Measurements from ENCODE around the gene XPO6.
"Not testable (repeated sequence)": the region's sequence is repeated elsewhere in the genome, so short reads cannot be mapped to it uniquely, and the experiment has no call there.

Gene XPO6

DNA sequence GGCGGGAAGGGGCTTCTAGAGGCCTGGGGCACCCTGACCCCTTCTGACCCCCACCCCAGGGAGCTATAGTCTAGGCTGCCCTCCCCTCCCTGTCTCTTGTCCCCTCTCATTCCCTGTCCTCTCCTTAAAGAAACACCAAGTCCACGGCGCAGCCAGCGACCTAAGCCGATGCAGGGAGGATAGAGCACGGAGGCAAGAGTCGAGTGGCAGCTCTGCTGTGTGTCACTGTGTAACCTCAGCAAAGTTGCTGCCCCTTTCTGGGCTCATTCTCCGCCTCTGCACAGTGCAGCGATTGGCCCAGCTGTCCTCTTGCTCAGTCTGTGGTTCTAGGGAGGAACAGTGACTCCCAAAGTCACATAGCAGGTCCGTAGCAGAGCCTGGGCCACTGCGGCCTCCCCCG is 44.1 kb upstream of the XPO6 start:
- Histone ChIP-seq H3K36me3 (ENCODE audit: control insufficient read depth in 4 of 4, insufficient read depth in 4 of 4, low read length in 3 of 4) (no peaks in the 10 kb centered on the region), H3K9me3 (ENCODE audit: control extremely low read depth in 1 of 5, control insufficient read depth in 4 of 5, insufficient read depth in 2 of 5, low read depth in 1 of 5, low read length in 4 of 5) (peaks cover 0 to 4% (median 0%) of the 10 kb centered on the region in 5 experiments), H3K4me1 (ENCODE audit: control extremely low read depth in 1 of 4, control insufficient read depth in 4 of 4, insufficient read depth in 4 of 4, low read length in 3 of 4) (no peaks in the 10 kb centered on the region), H3K27me3 (replicated peaks in 2 of 5; ENCODE audit: control insufficient read depth in 4 of 5, insufficient read depth in 5 of 5, low read length in 4 of 5) (peaks cover 0 to 19% (median 3%) of the 10 kb centered on the region in 5 experiments), H3K27ac (ENCODE audit: insufficient read depth in 1 of 2, low read depth in 1 of 2, low read length in 2 of 2, poor library complexity in 1 of 2, severe bottlenecking in 2 of 2) (no peak overlapping the region), H3K4me3 (ENCODE audit: control insufficient read depth in 1 of 7, extremely low read depth in 1 of 7, insufficient read depth in 4 of 7, low read depth in 2 of 7, low read length in 6 of 7) (no peak overlapping the region)
- ChIA-PET CTCF (interaction anchor here (1.0 kb wide), 1 partner anchor 12 kb away, joined by 3 read pairs; no protein-coding TSS in a partner anchor), POLR2A (no interaction called here)
- DNase-seq = no peak
- 96% methylated on average over 12 of the region's 12 CpGs for WGBS (ENCODE audit: insufficient coverage)

GRCh38 chr16:28254158-28254557 is 42.4 kb upstream of the XPO6 start:
- CTCF ChIA-PET = interaction anchor here (1.4 kb wide), 1 partner anchor 38 kb away, joined by 3 read pairs; no protein-coding TSS in a partner anchor
- Histone ChIP-seq H3K4me1 (ENCODE audit: control extremely low read depth in 1 of 4, control insufficient read depth in 4 of 4, insufficient read depth in 4 of 4, low read length in 3 of 4) (no peaks in the 10 kb centered on the region), H3K27me3 (replicated peaks in 2 of 5; ENCODE audit: control insufficient read depth in 4 of 5, insufficient read depth in 5 of 5, low read length in 4 of 5) (peaks cover 0 to 13% (median 0%) of the 10 kb centered on the region in 5 experiments), H3K4me3 (ENCODE audit: control insufficient read depth in 1 of 7, extremely low read depth in 1 of 7, insufficient read depth in 4 of 7, low read depth in 2 of 7, low read length in 6 of 7) (no peak overlapping the region), H3K36me3 (ENCODE audit: control insufficient read depth in 4 of 4, insufficient read depth in 4 of 4, low read length in 3 of 4) (no peaks in the 10 kb centered on the region), H3K9me3 (ENCODE audit: control extremely low read depth in 1 of 5, control insufficient read depth in 4 of 5, insufficient read depth in 2 of 5, low read depth in 1 of 5, low read length in 4 of 5) (peaks cover 0 to 4% (median 0%) of the 10 kb centered on the region in 5 experiments), H3K27ac (ENCODE audit: insufficient read depth in 1 of 2, low read depth in 1 of 2, low read length in 2 of 2, poor library complexity in 1 of 2, severe bottlenecking in 2 of 2) (no peak overlapping the region)
- POLR2A ChIA-PET = no interaction called here
- WGBS (ENCODE audit: insufficient coverage) = 95% methylated on average over 5 of the region's 6 CpGs
- no peak for DNase-seq

- no peak overlapping the region for H3K4me3 ChIP-seq (ENCODE audit: control insufficient read depth in 1 of 7, extremely low read depth in 1 of 7, insufficient read depth in 4 of 7, low read depth in 2 of 7, low read length in 6 of 7)
- H3K36me3 ChIP-seq (ENCODE audit: control insufficient read depth in 4 of 4, insufficient read depth in 4 of 4, low read length in 3 of 4) = no peaks in the 10 kb centered on the region
- no peaks in the 10 kb centered on the region for H3K27me3 ChIP-seq (replicated peaks in 2 of 5; ENCODE audit: control insufficient read depth in 4 of 5, insufficient read depth in 5 of 5, low read length in 4 of 5)
- peaks cover 0 to 4% (median 0%) of the 10 kb centered on the region in 5 experiments for H3K9me3 ChIP-seq (ENCODE audit: control extremely low read depth in 1 of 5, control insufficient read depth in 4 of 5, insufficient read depth in 2 of 5, low read depth in 1 of 5, low read length in 4 of 5)
- H3K27ac ChIP-seq (ENCODE audit: insufficient read depth in 1 of 2, low read depth in 1 of 2, low read length in 2 of 2, poor library complexity in 1 of 2, severe bottlenecking in 2 of 2) = no peak overlapping the region
- CTCF ChIA-PET = no interaction called here
- H3K4me1 ChIP-seq (ENCODE audit: control extremely low read depth in 1 of 4, control insufficient read depth in 4 of 4, insufficient read depth in 4 of 4, low read length in 3 of 4) = no peaks in the 10 kb centered on the region
- WGBS (ENCODE audit: insufficient coverage) = 50% methylated on average over 1 of the region's 3 CpGs
- no peak for DNase-seq
- POLR2A ChIA-PET = no interaction called here
These were observed 39.2 kb upstream of the XPO6 start for GRCh38 chr16:28250999-28251398.

GRCh38 chr16:28249483-28249882 is 37.7 kb upstream of the XPO6 start:
- DNase-seq; H3K4me1 ChIP-seq (ENCODE audit: control extremely low read depth in 1 of 4, control insufficient read depth in 4 of 4, insufficient read depth in 4 of 4, low read length in 3 of 4); H3K36me3 ChIP-seq (ENCODE audit: control insufficient read depth in 4 of 4, insufficient read depth in 4 of 4, low read length in 3 of 4); H3K27me3 ChIP-seq (replicated peaks in 2 of 5; ENCODE audit: control insufficient read depth in 4 of 5, insufficient read depth in 5 of 5, low read length in 4 of 5); POLR2A ChIA-PET; H3K27ac ChIP-seq (ENCODE audit: insufficient read depth in 1 of 2, low read depth in 1 of 2, low read length in 2 of 2, poor library complexity in 1 of 2, severe bottlenecking in 2 of 2); H3K4me3 ChIP-seq (ENCODE audit: control insufficient read depth in 1 of 7, extremely low read depth in 1 of 7, insufficient read depth in 4 of 7, low read depth in 2 of 7, low read length in 6 of 7); H3K9me3 ChIP-seq (ENCODE audit: control extremely low read depth in 1 of 5, control insufficient read depth in 4 of 5, insufficient read depth in 2 of 5, low read depth in 1 of 5, low read length in 4 of 5): not testable (repeated sequence)
- WGBS (ENCODE audit: insufficient coverage) = 95% methylated on average over 2 of the region's 2 CpGs
- CTCF ChIA-PET = interaction anchor here (1.8 kb wide), 1 partner anchor 69 kb away, joined by 4 read pairs; no protein-coding TSS in a partner anchor

- Histone ChIP-seq H3K4me1 (ENCODE audit: control extremely low read depth in 1 of 4, control insufficient read depth in 4 of 4, insufficient read depth in 4 of 4, low read length in 3 of 4) (no peaks in the 10 kb centered on the region), H3K4me3 (ENCODE audit: control insufficient read depth in 1 of 7, extremely low read depth in 1 of 7, insufficient read depth in 4 of 7, low read depth in 2 of 7, low read length in 6 of 7) (no peak overlapping the region), H3K36me3 (ENCODE audit: control insufficient read depth in 4 of 4, insufficient read depth in 4 of 4, low read length in 3 of 4) (no peaks in the 10 kb centered on the region), H3K27ac (ENCODE audit: insufficient read depth in 1 of 2, low read depth in 1 of 2, low read length in 2 of 2, poor library complexity in 1 of 2, severe bottlenecking in 2 of 2) (no peak overlapping the region), H3K27me3 (replicated peaks in 2 of 5; ENCODE audit: control insufficient read depth in 4 of 5, insufficient read depth in 5 of 5, low read length in 4 of 5) (no peaks in the 10 kb centered on the region), H3K9me3 (ENCODE audit: control extremely low read depth in 1 of 5, control insufficient read depth in 4 of 5, insufficient read depth in 2 of 5, low read depth in 1 of 5, low read length in 4 of 5) (peaks cover 0 to 5% (median 1%) of the 10 kb centered on the region in 5 experiments)
- ChIA-PET POLR2A (no interaction called here), CTCF (no interaction called here)
- DNase-seq = no peak
- WGBS (ENCODE audit: insufficient coverage) = 88% methylated on average over 6 of the region's 6 CpGs
These were observed 30.2 kb upstream of the XPO6 start for GRCh38 chr16:28241924-28242323.

GRCh38 chr16:28237754-28238357 is 26.1 kb upstream of the XPO6 start:
- POLR2A ChIA-PET = no interaction called here
- WGBS (ENCODE audit: insufficient coverage) = 100% methylated on average over 2 of the region's 3 CpGs
- Histone ChIP-seq H3K36me3 (ENCODE audit: control insufficient read depth in 4 of 4, insufficient read depth in 4 of 4, low read length in 3 of 4) (no peaks in the 10 kb centered on the region), H3K4me1 (ENCODE audit: control extremely low read depth in 1 of 4, control insufficient read depth in 4 of 4, insufficient read depth in 4 of 4, low read length in 3 of 4) (no peaks in the 10 kb centered on the region), H3K27ac (ENCODE audit: insufficient read depth in 1 of 2, low read depth in 1 of 2, low read length in 2 of 2, poor library complexity in 1 of 2, severe bottlenecking in 2 of 2) (no peak overlapping the region), H3K27me3 (replicated peaks in 2 of 5; ENCODE audit: control insufficient read depth in 4 of 5, insufficient read depth in 5 of 5, low read length in 4 of 5) (no peaks in the 10 kb centered on the region), H3K4me3 (ENCODE audit: control insufficient read depth in 1 of 7, extremely low read depth in 1 of 7, insufficient read depth in 4 of 7, low read depth in 2 of 7, low read length in 6 of 7) (no peak overlapping the region), H3K9me3 (ENCODE audit: control extremely low read depth in 1 of 5, control insufficient read depth in 4 of 5, insufficient read depth in 2 of 5, low read depth in 1 of 5, low read length in 4 of 5) (peaks cover 0 to 7% (median 2%) of the 10 kb centered on the region in 5 experiments)
- DNase-seq = peak in 2 of 3 donors; percentile 15 to 38
- CTCF ChIA-PET = interaction anchor here (1.4 kb wide), 1 partner anchor 10 kb away, joined by 3 read pairs; no protein-coding TSS in a partner anchor

DNA sequence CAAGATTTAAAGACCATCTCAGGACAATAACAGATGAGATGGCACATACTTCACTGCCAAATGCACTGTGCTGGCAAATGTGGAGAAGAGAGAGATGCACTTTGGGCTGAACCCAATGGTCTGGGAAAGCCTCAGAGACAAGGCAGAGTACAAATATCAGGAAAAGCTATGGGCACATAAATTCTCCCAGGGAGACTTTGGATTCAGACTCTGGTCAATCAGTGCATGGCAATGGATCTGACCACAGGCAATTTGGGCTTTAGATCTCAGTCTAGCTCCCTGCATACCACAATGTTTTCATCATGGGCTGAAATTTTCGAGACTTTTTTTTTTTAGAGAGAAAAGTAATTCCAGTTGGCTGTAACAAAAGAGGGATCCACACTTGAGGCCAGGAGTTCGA is 20.0 kb upstream of the XPO6 start:
- Histone ChIP-seq H3K9me3 (ENCODE audit: control extremely low read depth in 1 of 5, control insufficient read depth in 4 of 5, insufficient read depth in 2 of 5, low read depth in 1 of 5, low read length in 4 of 5) (peaks cover 0 to 2% (median 0%) of the 10 kb centered on the region in 5 experiments), H3K36me3 (ENCODE audit: control insufficient read depth in 4 of 4, insufficient read depth in 4 of 4, low read length in 3 of 4) (no peaks in the 10 kb centered on the region), H3K4me1 (ENCODE audit: control extremely low read depth in 1 of 4, control insufficient read depth in 4 of 4, insufficient read depth in 4 of 4, low read length in 3 of 4) (no peaks in the 10 kb centered on the region), H3K27ac (ENCODE audit: insufficient read depth in 1 of 2, low read depth in 1 of 2, low read length in 2 of 2, poor library complexity in 1 of 2, severe bottlenecking in 2 of 2) (no peak overlapping the region), H3K4me3 (ENCODE audit: control insufficient read depth in 1 of 7, extremely low read depth in 1 of 7, insufficient read depth in 4 of 7, low read depth in 2 of 7, low read length in 6 of 7) (no peak overlapping the region), H3K27me3 (replicated peaks in 2 of 5; ENCODE audit: control insufficient read depth in 4 of 5, insufficient read depth in 5 of 5, low read length in 4 of 5) (peaks cover 0 to 4% (median 0%) of the 10 kb centered on the region in 5 experiments)
- POLR2A ChIA-PET = no interaction called here
- no peak for DNase-seq
- no CpG with 5 or more reads among the region's 2 CpGs for WGBS (ENCODE audit: insufficient coverage)
- CTCF ChIA-PET = no interaction called here
